IPS-20b (cell line): ENCODE results near the gene IFI27.
"Not testable (repeated sequence)": the region's sequence is repeated elsewhere in the genome, so short reads cannot be mapped to it uniquely, and the experiment has no call there.

Source experiments
- H3K27ac ChIP-seq: one replicate; pipeline ENCODE4 v1.5.1; 2013; ENCODE audit warnings: low read length
- H3K27me3 ChIP-seq: 2 replicates; pipeline ENCODE4 v1.6.1; 2013; ENCODE audit warnings: mild to moderate bottlenecking, low read length, inconsistent platforms; ENCODE audit not compliant: insufficient read depth
- H3K36me3 ChIP-seq: 2 replicates; pipeline ENCODE4 v1.6.1; 2013; ENCODE audit warnings: low read depth, mild to moderate bottlenecking, inconsistent platforms, low read length, moderate library complexity; ENCODE audit not compliant: insufficient read depth
- H3K4me1 ChIP-seq: 2 replicates; pipeline ENCODE4 v1.6.1; 2013; ENCODE audit warnings: mild to moderate bottlenecking, control low read depth, inconsistent platforms, low read length, moderate library complexity; ENCODE audit not compliant: insufficient read depth
- H3K4me3 ChIP-seq: 2 replicates; pipeline ENCODE4 v1.5.1; 2013; ENCODE audit warnings: mild to moderate bottlenecking, low read length, inconsistent platforms
- H3K9ac ChIP-seq: 2 replicates; pipeline ENCODE4 v1.6.1; 2013; ENCODE audit warnings: low read depth, mild to moderate bottlenecking, inconsistent platforms, low read length, moderate library complexity
- H3K9me3 ChIP-seq: 2 replicates; pipeline ENCODE4 v1.6.1; 2013; ENCODE audit warnings: mild to moderate bottlenecking, low read depth, low read length, inconsistent platforms; ENCODE audit not compliant: insufficient read depth

The IFI27 gene

GRCh38 chr14:94110552-94111181, at the start of gene IFI27:
Gene IFI27 (plus strand): TSS chr14:94110736.
- Histone ChIP-seq H3K36me3 (no peaks in the 10 kb centered on the region), H3K4me3 (no peak within 1 kb of the TSS), H3K27me3 (no peaks in the 10 kb centered on the region), H3K4me1 (no peaks in the 10 kb centered on the region), H3K9me3 (no peaks in the 10 kb centered on the region), H3K27ac (no peak within 1 kb of the TSS), H3K9ac (no peak within 1 kb of the TSS)

- Histone ChIP-seq H3K27me3 (no peaks in the 10 kb centered on the region), H3K9me3 (no peaks in the 10 kb centered on the region), H3K9ac (no peak overlapping the region), H3K4me3 (no peak overlapping the region), H3K27ac (no peak overlapping the region), H3K4me1 (peaks cover 12% of the 10 kb centered on the region), H3K36me3 (peaks cover 51% of the 10 kb centered on the region)
Measured at GRCh38 chr14:94062344-94062940, 48.1 kb upstream of the IFI27 start.

- H3K4me3 ChIP-seq = no peak overlapping the region
- no peaks in the 10 kb centered on the region for H3K27me3 ChIP-seq
- peaks cover 12% of the 10 kb centered on the region for H3K4me1 ChIP-seq
- H3K9ac ChIP-seq = no peak overlapping the region
- peaks cover 20% of the 10 kb centered on the region for H3K36me3 ChIP-seq
- no peak overlapping the region for H3K27ac ChIP-seq
- H3K9me3 ChIP-seq = peaks cover 5% of the 10 kb centered on the region; the same call in 1 of the 2 replicates
Measured at GRCh38 chr14:94066089-94066676, 44.4 kb upstream of the IFI27 start.

GRCh38 chr14:94072076-94072475, 38.5 kb upstream of the IFI27 start:
- not testable (repeated sequence) for H3K4me1 ChIP-seq, H3K9ac ChIP-seq, H3K27me3 ChIP-seq, H3K27ac ChIP-seq, H3K4me3 ChIP-seq
- Histone ChIP-seq H3K9me3 (peaks cover 17% of the 10 kb centered on the region), H3K36me3 (peaks cover 22% of the 10 kb centered on the region)

- no peak overlapping the region for H3K4me3 ChIP-seq
- H3K4me1 ChIP-seq = peaks cover 1% of the 10 kb centered on the region
- peaks cover 46% of the 10 kb centered on the region for H3K36me3 ChIP-seq
- H3K27me3 ChIP-seq = no peaks in the 10 kb centered on the region
- H3K27ac ChIP-seq = no peak overlapping the region
- H3K9me3 ChIP-seq = peaks cover 17% of the 10 kb centered on the region
- H3K9ac ChIP-seq = no peak overlapping the region
Measured at GRCh38 chr14:94074534-94074933, 36.0 kb upstream of the IFI27 start.

- H3K36me3 ChIP-seq = peaks cover 42% of the 10 kb centered on the region
Measured at GRCh38 chr14:94075008-94075407, 35.5 kb upstream of the IFI27 start.

GRCh38 chr14:94077111-94077821, 33.3 kb upstream of the IFI27 start:
- Histone ChIP-seq H3K9me3 (peaks cover 12% of the 10 kb centered on the region), H3K27me3 (no peaks in the 10 kb centered on the region), H3K27ac (no peak overlapping the region), H3K36me3 (peaks cover 40% of the 10 kb centered on the region), H3K4me3 (no peak overlapping the region), H3K4me1 (peaks cover 7% of the 10 kb centered on the region), H3K9ac (peak overlapping the region; percentile 28; the same call in 1 of the 2 replicates)

More at GRCh38 chr14:94075008-94075407, 35.5 kb upstream of the IFI27 start:
- Histone ChIP-seq H3K27ac (no peak overlapping the region), H3K27me3 (no peaks in the 10 kb centered on the region), H3K4me1 (peaks cover 6% of the 10 kb centered on the region), H3K9me3 (peaks cover 17% of the 10 kb centered on the region), H3K4me3 (no peak overlapping the region), H3K9ac (no peak overlapping the region)

GRCh38 chr14:94077823-94078222, 32.7 kb upstream of the IFI27 start:
- H3K9ac ChIP-seq = no peak overlapping the region
- peaks cover 40% of the 10 kb centered on the region for H3K36me3 ChIP-seq
- H3K9me3 ChIP-seq = peaks cover 12% of the 10 kb centered on the region; the same call in 1 of the 2 replicates
- H3K4me3 ChIP-seq = no peak overlapping the region
- no peak overlapping the region for H3K27ac ChIP-seq
- H3K27me3 ChIP-seq = no peaks in the 10 kb centered on the region
- H3K4me1 ChIP-seq = peaks cover 7% of the 10 kb centered on the region

- H3K9ac ChIP-seq = peak overlapping the region; percentile 92; the same call in 1 of the 2 replicates
- H3K4me1 ChIP-seq = peaks cover 7% of the 10 kb centered on the region
- no peaks in the 10 kb centered on the region for H3K27me3 ChIP-seq
- no peak overlapping the region for H3K27ac ChIP-seq
- H3K9me3 ChIP-seq = peaks cover 7% of the 10 kb centered on the region; the same call in 1 of the 2 replicates
- peak overlapping the region; percentile 99 for H3K4me3 ChIP-seq
- H3K36me3 ChIP-seq = peaks cover 37% of the 10 kb centered on the region
Measured at GRCh38 chr14:94079891-94080620, 30.5 kb upstream of the IFI27 start.

GRCh38 chr14:94080621-94081385, 29.7 kb upstream of the IFI27 start, which contains the start of the genes DDX24 and IFI27L1:
Gene DDX24 (minus strand): TSS chr14:94081202. CDS start chr14:94079742, 1,460 bp downstream.
Gene IFI27L1 (plus strand): TSS chr14:94081310. CDS start chr14:94096938, 15,628 bp downstream.
- H3K4me3 ChIP-seq = peak within 1 kb of the TSS; percentile 99
- peak within 1 kb of the TSS; percentile 92 for H3K9ac ChIP-seq
- peaks cover 7% of the 10 kb centered on the region for H3K4me1 ChIP-seq
- H3K27ac ChIP-seq = no peak within 1 kb of the TSS
- H3K9me3 ChIP-seq = no peaks in the 10 kb centered on the region
- no peaks in the 10 kb centered on the region for H3K27me3 ChIP-seq
- peaks cover 29% of the 10 kb centered on the region for H3K36me3 ChIP-seq
